Middle frontal gyrus (tissue), 1 donor: ENCODE data around the gene KRTAP10-6.
"Not testable (repeated sequence)": the region's sequence is repeated elsewhere in the genome, so short reads cannot be mapped to it uniquely, and the experiment has no call there.

Source experiments
- DNase-seq: peaks from one replicate; pipeline ENCODE4 v3.0.0-alpha.2; 2015; ENCODE audit warnings: low spot score; ENCODE audit errors: extremely low spot score

Gene KRTAP10-6

DNA sequence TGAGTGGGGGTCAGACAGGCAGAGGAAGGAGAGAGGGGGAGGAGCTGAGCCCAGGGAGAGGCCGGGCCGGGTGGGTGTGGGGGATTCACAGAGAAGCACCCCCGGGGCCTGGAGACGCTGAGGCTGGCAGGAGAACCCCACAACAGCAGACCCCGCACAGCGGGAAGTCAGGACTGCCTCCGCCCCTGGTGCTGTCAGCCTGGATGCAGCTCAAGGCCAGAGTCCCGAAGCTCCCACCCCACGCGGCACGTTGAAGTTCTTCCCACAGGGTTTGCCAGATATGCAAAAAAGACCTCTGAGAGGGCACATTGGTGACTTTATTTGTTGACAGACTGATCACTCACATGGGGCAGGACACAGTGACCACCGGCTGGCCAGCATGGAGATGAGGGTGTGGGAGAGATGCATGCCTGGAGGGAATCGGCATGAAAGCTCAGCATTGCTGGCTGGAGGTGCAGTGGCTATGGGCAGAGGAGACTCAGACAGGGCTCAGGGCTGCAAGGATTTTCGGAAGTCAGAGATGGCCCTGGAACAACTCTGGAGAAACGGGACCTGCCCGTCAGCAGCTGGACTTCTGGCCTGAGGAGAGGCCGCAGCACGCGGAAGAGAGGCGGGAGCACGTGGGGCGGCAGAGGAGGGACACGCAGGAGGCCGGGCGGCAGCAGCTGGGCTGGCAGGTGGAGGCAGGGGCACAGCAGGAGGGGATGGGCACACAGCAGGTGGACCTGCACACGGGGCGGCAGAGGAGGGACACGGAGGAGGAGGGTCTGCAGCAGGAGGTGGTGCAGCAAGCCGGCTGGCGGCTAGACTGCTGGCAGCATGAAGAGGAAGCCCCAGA lies 34.6 kb downstream of the KRTAP10-6 start:
- no peak for DNase-seq

- no peak for DNase-seq
Measured at GRCh38 chr21:44556879-44557278, 35.4 kb downstream of the KRTAP10-6 start.

DNA sequence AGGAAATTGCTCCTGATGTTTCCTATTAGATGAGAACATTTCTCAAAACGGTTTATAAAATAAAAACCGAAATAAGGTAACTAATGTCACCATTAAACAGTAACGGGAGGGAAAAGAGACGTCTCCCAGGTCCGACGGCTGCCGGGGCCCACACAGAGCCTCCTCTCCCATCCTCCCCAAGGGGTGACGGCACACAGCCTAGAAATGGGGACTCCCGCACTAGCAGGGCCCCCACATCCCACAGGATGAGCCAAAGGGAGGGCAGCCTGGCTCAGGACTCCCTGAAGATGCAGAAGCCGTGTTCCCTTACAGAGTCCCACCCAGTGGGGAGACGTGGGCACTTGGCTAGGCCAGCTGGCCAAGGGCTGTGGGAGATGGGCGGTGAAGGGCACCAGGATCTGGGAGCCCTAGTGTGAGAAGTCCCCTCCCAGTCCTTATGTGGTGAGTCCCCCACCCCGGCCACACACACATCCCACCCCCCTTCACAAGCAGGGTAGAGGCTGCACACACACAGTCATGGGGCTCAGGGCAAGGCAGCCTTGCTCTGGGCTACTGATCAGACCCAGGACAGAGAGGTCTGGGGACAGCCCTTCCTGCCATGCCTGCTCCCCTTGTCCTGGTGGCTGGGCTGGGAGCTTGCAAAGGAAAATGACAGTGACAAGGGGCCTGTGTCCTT lies 37.0 kb downstream of the KRTAP10-6 start:
- DNase-seq: no peak

DNA sequence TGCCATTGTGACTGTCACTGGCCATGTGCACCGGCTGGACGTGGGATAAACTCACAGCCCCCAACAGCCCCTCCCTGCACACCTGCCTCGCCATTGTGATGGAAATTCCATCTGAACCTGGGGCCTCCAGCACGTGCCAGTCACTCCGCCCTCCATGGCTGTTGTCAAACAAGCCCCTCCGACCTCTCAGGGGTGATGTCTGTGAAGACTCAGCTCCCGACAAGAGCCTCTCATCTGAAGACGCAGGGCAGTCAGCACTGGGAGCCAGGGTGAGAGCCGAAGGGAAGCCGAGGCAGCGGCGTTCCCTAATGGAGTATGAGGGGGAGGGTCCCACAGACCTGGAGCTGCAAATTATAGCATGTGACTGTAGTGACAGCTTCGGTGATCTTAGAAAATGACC lies 39.6 kb downstream of the KRTAP10-6 start:
- no peak for DNase-seq

DNA sequence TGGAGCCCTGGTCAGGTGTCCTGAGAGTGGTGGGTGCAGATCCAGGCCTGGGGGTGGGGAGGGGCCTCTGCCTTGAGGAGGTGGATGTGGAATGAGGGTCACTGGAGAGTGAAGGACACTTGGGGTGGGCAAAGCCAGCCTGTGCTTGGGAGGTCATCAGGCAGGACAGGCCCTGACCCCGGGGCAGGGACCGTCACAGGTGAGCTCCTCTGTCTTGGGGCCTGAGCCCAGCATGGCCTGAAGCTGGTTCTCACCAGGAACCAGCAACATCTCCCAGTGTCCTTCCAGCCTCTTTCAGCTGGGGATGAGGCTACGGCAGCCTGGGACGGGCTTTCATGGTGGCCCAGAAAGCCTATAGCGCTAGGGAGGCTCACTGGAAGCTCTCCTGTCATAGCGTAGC lies 40.2 kb downstream of the KRTAP10-6 start:
- no peak for DNase-seq

- DNase-seq: no peak
Measured at GRCh38 chr21:44551340-44551961, 40.9 kb downstream of the KRTAP10-6 start, which contains the start of gene KRTAP10-2. Gene KRTAP10-2 (minus strand): TSS chr21:44551505. CDS start chr21:44551458, 47 bp downstream.

DNA sequence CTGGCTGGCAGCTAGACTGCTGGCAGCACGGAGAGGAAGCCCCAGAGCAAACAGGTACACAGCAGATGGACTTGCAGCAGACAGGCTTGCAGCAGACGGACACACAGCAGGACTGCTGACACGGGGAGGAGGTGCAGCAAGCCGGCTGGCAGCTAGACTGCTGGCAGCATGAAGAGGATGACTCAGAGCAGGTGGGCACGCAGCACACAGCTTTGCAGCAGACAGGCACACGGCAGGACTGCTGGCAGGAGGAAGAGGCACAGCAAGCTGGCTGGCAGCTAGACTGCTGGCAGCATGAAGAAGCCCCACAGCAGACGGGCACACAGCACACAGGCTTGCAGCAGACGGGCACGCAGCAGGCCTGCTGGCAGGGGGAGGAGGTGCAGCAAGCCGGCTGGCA lies 41.5 kb downstream of the KRTAP10-6 start:
- no peak for DNase-seq

DNA sequence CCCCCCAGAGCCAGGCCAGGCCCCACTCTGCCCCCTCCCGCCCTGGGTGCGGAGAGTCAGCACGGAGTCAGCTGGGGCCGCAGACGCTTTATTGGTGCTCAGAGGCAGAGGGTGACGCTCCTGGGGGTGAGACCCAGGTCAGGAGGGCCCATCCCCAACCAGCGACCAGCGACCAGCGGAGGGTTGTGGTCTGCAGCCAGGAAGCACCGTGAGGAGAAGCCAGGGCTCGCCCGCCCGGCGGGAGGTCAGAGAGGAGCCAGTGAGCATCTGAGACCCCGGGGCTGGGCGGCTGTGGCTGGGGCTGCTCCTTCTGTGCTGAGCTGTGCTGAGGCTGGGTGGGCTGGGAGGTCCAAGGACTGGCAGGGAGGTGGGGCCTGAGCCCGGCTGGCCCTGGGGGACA lies 42.0 kb downstream of the KRTAP10-6 start:
- DNase-seq: not testable (repeated sequence)

- no peak for DNase-seq
Measured at GRCh38 chr21:44549525-44550211, 42.6 kb downstream of the KRTAP10-6 start.

- no peak for DNase-seq
Measured at GRCh38 chr21:44548922-44549321, 43.4 kb downstream of the KRTAP10-6 start.

- DNase-seq: no peak
Measured at GRCh38 chr21:44548381-44548780, 43.9 kb downstream of the KRTAP10-6 start.

DNA sequence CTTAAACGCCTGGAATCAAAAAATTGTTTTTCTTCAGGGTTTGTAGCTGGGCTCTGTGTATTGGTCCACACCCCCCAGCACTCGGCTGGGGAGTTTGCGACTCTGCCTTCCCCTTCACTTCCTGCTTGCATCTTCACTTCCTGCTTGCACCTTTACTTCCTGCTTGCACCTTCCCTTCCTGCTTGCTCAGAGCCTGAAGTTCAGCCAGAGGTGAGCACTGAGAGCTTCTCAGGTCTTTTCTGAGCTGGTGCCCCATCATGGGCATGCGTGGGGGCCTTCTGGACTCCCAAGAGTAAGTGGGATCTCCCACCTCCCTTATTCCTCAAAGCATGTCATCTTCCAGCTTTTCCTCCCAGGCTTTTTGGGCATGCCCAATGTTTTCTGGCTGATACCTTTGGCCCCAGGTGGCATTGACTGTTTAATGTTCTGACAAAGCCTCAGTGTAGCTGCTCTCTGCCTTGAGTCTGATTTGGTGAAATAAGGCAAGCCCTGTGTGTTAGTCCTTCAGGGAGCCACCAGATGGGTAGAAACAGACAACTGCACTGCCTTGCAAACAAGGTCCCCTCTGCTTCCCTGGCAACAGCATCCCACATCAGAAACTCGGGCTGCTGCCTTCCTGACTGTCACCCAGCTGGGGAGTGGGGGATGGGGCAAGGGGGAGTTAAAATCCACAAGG lies 44.5 kb downstream of the KRTAP10-6 start:
- no peak for DNase-seq

GRCh38 chr21:44544566-44544965 lies 47.7 kb downstream of the KRTAP10-6 start:
- DNase-seq: no peak

- no peak for DNase-seq
Measured at GRCh38 chr21:44542716-44543115, 49.6 kb downstream of the KRTAP10-6 start.
